Prostate gland (tissue), 2 donors: ENCODE data around the gene SUPT7L.

Experiments
- POLR2AphosphoS5 ChIP-seq: sonication (generic); formaldehyde crosslinking; IDR thresholded peaks from one replicate; pipeline ENCODE4 v1.6.1; 2017; ENCODE audit warnings: antibody characterized with exemption
- TF ChIP-seq, protein P1 (sequence below), 4 experiments: fragments of 200-600 bp in 2 of 4; fragments of 450-650 bp in 2 of 4; sonication (generic) in 2 of 4; IDR thresholded peaks; 1 replicate in 3 of 4; 2 replicates in 1 of 4; pipeline ENCODE4 v1.5.1; 2016 to 2019; ENCODE audit warnings: antibody characterized with exemption in 4 of 4, mild to moderate bottlenecking in 2 of 4, moderate library complexity in 2 of 4

DNA sequence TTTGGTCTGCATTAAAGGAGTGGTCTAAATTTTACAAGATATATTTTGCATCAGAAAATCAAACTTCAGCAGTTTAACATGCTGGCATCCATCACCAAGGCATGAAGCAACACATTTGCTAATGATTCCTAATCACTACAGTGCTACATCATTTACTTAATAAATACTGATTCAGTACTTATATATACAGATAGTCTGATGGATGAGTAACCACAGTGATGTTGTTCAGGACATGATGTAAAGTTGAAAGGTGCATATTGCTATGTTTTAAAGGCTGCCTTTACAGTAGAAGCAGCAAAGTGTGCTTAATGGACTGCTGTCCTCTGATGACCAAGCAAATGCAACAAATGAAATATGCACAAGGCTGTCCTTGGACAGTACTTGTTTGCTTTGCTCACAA is 11.1 kb downstream of the SUPT7L start:
- TF ChIP-seq, protein P1, sequence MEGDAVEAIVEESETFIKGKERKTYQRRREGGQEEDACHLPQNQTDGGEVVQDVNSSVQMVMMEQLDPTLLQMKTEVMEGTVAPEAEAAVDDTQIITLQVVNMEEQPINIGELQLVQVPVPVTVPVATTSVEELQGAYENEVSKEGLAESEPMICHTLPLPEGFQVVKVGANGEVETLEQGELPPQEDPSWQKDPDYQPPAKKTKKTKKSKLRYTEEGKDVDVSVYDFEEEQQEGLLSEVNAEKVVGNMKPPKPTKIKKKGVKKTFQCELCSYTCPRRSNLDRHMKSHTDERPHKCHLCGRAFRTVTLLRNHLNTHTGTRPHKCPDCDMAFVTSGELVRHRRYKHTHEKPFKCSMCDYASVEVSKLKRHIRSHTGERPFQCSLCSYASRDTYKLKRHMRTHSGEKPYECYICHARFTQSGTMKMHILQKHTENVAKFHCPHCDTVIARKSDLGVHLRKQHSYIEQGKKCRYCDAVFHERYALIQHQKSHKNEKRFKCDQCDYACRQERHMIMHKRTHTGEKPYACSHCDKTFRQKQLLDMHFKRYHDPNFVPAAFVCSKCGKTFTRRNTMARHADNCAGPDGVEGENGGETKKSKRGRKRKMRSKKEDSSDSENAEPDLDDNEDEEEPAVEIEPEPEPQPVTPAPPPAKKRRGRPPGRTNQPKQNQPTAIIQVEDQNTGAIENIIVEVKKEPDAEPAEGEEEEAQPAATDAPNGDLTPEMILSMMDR (IDR thresholded peaks at IDR 0.05) = no peak
- TF ChIP-seq POLR2AphosphoS5 = no peak
